ENCODE results near the gene NAALADL2. TPM values are rescaled to one million over a fixed set of nuclear protein-coding genes. Genes with fewer than 3 reads are reported as not detected.
A peak's percentile ranks its signal among the peaks of the same experiment; 100 is the strongest.

NAALADL2 gene
- total RNA-seq, 1 experiment from 2014 or later, result 12.8 TPM

GRCh38 chr3:175399156-175399840 is 540.2 kb downstream of the NAALADL2 start:
- peaks cover 6% of the 10 kb centered on the region for H3K4me1 ChIP-seq (replicated peaks; ENCODE audit: insufficient read depth)
- H3F3A ChIP-seq (ENCODE audit: insufficient read depth, low read depth), result no peaks in the 10 kb centered on the region
- no peaks in the 10 kb centered on the region for H3K27me3 ChIP-seq (ENCODE audit: insufficient read depth, low read depth)
- peak in 1 of 2 experiments; percentile 7 for DNase-seq
- H3K4me2 ChIP-seq, result no peak overlapping the region
- no peak overlapping the region for H3K27ac ChIP-seq
- H3K79me2 ChIP-seq (ENCODE audit: low read depth), result no peaks in the 10 kb centered on the region
- CTCF ChIA-PET, result no interaction called here
- TF ChIP-seq EZH2 (IDR thresholded peaks at IDR 0.05; ENCODE audit: low read depth), result no peak
- TF ChIP-seq CTCF (conservative IDR thresholded peaks at IDR 0.05), result no peak
- no peak overlapping the region for H2AFZ ChIP-seq
- H3K9me2 ChIP-seq (ENCODE audit: insufficient read depth), result no peaks in the 10 kb centered on the region
- H3K4me3 ChIP-seq, result no peak overlapping the region
- BruUV-seq (replicated peaks), result no TSS peak
- no peaks in the 10 kb centered on the region for H3K36me3 ChIP-seq (ENCODE audit: low read depth)
- H3K9me3 ChIP-seq (ENCODE audit: insufficient read depth, low read depth), result no peaks in the 10 kb centered on the region; the same call in 1 of the 2 replicates
- no peaks in the 10 kb centered on the region for H4K20me1 ChIP-seq (ENCODE audit: insufficient read depth)
- intact Hi-C loops (cut with micrococcal nuclease; ENCODE audit: unreplicated experiment), result no loop called here
- POLR2A ChIA-PET (ENCODE audit: unreplicated experiment), result no interaction called here

GRCh38 chr3:175404027-175404426 is 544.9 kb downstream of the NAALADL2 start:
- Histone ChIP-seq H2AFZ (no peak overlapping the region), H3K4me2 (no peak overlapping the region), H4K20me1 (ENCODE audit: insufficient read depth) (no peaks in the 10 kb centered on the region), H3K27ac (no peak overlapping the region), H3K79me2 (ENCODE audit: low read depth) (no peaks in the 10 kb centered on the region), H3K9me2 (ENCODE audit: insufficient read depth) (no peaks in the 10 kb centered on the region), H3K9me3 (ENCODE audit: insufficient read depth, low read depth) (0 out of 2 replicates have a peak, but pooled peaks cover 3% of the 10 kb centered on the region), H3K4me3 (no peak overlapping the region), H3K27me3 (ENCODE audit: insufficient read depth, low read depth) (no peaks in the 10 kb centered on the region), H3K4me1 (replicated peaks; ENCODE audit: insufficient read depth) (peaks cover 3% of the 10 kb centered on the region), H3F3A (ENCODE audit: insufficient read depth, low read depth) (no peaks in the 10 kb centered on the region), H3K36me3 (ENCODE audit: low read depth) (no peaks in the 10 kb centered on the region)
- no peak for TF ChIP-seq EZH2 (IDR thresholded peaks at IDR 0.05; ENCODE audit: low read depth)
- no peak for TF ChIP-seq CTCF (conservative IDR thresholded peaks at IDR 0.05)
- DNase-seq, result no peak
- BruUV-seq (replicated peaks), result no TSS peak
- ChIA-PET CTCF (no interaction called here), POLR2A (ENCODE audit: unreplicated experiment) (no interaction called here)
- intact Hi-C loops (cut with micrococcal nuclease; ENCODE audit: unreplicated experiment), result no loop called here

GRCh38 chr3:175404621-175405020 is 545.5 kb downstream of the NAALADL2 start:
- Histone ChIP-seq H3K79me2 (ENCODE audit: low read depth) (no peaks in the 10 kb centered on the region), H3K27me3 (ENCODE audit: insufficient read depth, low read depth) (no peaks in the 10 kb centered on the region), H3K4me3 (no peak overlapping the region), H3K4me1 (replicated peaks; ENCODE audit: insufficient read depth) (no peaks in the 10 kb centered on the region), H4K20me1 (ENCODE audit: insufficient read depth) (no peaks in the 10 kb centered on the region), H3K36me3 (ENCODE audit: low read depth) (no peaks in the 10 kb centered on the region), H3K9me2 (ENCODE audit: insufficient read depth) (no peaks in the 10 kb centered on the region), H3K9me3 (ENCODE audit: insufficient read depth, low read depth) (0 out of 2 replicates have a peak, but pooled peaks cover 3% of the 10 kb centered on the region), H3K27ac (no peak overlapping the region), H3F3A (ENCODE audit: insufficient read depth, low read depth) (no peaks in the 10 kb centered on the region), H3K4me2 (no peak overlapping the region), H2AFZ (no peak overlapping the region)
- BruUV-seq (replicated peaks), result no TSS peak
- no peak for TF ChIP-seq EZH2 (IDR thresholded peaks at IDR 0.05; ENCODE audit: low read depth)
- TF ChIP-seq CTCF (conservative IDR thresholded peaks at IDR 0.05), result no peak
- DNase-seq, result no peak
- intact Hi-C loops (cut with micrococcal nuclease; ENCODE audit: unreplicated experiment), result no loop called here
- ChIA-PET CTCF (no interaction called here), POLR2A (ENCODE audit: unreplicated experiment) (no interaction called here)
